Embryonic facial prominence (tissue), 1 donor: ENCODE measurements around the gene DCDC2B.

ENCODE experiments used
- DNase-seq: peaks from one replicate; pipeline ENCODE4 v3.0.0-alpha.2; 2016; ENCODE audit errors: extremely low spot score

The DCDC2B gene

DNA sequence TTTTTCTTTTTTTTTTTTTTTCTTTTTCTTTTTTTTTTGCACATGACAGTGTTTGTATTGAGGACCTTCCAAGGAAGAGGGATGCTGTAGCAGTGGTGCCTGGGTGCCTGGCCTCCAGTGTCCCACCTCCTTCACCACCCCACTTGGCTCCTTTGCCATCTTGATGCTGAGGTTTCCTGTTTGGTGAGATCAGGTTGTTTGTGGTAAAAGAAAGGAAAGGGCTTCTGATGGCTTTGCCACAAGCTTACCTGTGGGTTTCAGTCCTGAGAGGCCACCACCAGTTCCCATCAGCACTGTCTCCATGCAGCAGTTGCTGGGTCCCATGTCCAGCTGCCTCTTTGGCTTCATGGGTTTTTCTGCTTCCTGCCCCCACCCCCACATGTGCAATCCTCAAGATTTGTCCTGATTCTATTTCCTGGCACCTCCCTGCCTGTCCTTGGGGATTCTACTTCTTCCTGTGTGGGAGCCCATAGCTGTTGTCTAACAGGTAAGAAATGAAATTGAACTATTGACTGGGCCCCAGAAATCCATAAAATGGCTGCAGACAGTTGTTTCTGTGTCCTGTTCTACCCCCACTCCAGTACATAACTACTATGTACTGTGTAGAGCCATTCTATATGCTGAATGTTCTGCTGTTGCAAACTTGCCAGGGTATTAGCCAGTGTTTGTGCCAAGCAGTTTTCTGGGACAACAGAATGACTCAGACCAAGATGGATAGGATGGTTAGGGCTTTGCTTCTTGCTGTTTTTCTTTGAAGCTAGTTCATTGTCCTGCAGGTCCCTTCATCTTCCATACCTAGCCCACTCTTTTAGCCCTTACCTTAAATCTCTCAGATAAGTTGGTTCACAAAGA lies 12.7 kb upstream of the DCDC2B start:
- no peak for DNase-seq

DNA sequence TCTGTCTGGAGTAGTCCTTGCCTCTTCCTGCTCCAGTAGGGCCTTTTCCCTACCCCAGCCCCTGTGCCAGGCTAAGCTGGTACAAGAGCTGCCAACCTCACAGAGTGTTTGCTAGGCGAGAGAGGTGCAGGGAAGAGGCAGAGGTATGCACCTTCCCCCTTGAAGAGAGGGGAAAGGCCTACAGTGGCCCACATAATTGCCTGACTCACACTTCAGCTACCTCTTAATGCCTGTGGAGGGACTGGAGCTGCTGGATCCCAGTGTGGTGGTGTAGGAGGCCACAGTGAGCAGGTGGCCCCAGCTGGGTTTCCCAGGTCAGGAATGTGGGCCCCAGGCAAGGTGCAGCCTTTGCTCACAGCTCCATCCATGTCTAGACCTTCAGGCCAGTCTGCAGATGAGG lies 11.8 kb upstream of the DCDC2B start:
- no peak for DNase-seq

DNA sequence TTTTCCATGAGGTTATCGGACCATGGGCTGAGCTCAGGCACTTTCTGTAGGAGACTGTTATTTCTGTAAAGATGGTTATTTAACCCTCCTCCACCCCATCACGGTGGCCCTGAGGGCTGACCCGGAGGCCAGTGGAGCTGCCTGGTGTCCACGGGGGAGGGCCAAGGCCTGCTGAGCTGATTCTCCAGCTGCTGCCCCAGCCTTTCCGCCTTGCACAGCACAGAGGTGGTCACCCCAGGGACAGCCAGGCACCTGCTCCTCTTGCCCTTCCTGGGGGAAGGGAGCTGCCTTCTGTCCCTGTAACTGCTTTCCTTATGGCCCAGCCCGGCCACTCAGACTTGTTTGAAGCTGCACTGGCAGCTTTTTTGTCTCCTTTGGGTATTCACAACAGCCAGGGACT lies 11.1 kb upstream of the DCDC2B start:
- no peak for DNase-seq

DNA sequence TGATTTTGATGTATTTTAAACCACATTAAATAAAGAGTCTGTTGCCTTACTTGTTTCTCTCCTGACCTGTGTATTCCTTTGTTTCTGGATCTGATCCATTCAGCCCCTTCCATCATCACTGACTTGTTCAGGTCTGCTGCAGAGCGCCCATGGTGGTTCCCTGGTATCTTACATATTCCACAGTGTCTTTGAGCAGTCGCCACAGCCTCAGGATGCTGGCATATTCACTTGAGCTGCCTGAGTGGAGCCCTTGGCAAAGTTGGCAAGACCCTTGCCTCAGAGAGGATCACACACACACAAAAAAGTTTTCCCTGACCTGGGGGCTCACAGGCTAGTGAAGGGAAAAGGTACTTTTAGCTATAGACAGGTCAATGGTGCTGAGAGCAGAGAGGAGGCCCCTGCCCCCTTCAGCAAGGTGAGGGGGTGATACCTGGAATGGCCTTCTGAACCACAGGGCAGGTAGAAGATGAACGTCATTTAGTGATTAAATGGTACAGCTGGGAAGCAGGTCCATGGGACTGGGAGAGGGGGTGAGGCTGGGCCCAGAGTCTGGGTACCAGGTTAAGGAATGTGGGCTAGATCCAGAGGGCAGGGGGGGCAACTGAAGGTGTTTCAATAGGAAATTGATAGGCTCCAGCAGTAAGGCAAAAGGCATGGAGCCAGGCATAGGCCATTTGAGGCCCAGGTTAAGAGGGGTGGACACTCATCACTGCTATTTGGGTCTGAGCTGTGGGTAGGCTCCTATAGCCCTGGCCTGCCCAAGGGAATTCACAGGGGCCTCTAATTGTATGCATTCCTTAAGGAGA lies 10.4 kb upstream of the DCDC2B start:
- DNase-seq: no peak

DNA sequence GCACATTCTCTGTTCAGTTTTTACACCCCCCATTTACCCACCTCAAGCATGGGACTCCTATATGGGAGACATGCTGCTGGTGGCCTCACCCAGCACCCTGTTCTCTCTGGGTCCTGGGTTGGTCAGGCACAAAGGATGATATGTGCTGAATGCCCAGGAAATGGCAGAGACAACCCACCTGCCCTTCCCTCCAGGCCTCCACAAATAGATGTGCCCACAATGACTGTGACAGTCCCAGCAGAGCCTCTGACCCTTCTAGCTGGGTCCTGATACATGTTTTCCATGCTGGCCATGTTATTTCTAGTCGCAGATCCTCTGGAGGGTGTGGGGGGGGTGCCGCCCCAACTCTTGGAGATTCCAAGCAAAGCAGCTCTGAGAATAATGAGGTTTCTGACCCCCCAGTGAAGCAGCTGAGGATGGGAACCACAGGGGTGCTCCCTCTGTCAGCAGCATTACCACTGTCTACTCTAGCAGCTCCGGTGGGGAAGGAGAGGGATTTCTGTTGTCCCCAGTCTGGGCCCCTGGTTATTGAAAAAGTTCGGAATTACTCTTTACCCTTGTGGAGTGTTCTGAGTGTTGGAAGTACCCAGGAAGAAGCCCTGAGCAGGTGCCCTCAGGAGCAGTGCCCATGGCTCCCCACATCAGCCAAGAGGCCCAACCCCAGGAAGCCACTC lies 9.7 kb upstream of the DCDC2B start:
- no peak for DNase-seq

DNA sequence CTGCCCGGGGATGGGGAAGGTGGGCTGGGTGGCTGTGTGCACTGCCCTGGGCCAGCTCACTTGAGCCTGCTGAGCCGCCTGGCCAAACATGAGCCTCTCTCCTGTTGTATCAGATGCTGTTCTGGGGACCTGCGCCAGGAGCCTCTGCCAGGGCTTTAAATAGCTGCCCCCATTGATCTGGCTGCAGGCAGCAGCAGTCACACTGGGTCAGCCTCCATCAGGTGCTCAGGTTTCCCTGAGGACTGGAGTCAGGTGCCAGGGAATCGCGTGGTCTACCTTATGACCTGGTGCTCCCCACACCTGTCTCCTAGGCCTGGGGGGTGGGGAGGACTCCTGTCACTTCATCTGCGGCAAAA lies 9.2 kb upstream of the DCDC2B start:
- no peak for DNase-seq

DNA sequence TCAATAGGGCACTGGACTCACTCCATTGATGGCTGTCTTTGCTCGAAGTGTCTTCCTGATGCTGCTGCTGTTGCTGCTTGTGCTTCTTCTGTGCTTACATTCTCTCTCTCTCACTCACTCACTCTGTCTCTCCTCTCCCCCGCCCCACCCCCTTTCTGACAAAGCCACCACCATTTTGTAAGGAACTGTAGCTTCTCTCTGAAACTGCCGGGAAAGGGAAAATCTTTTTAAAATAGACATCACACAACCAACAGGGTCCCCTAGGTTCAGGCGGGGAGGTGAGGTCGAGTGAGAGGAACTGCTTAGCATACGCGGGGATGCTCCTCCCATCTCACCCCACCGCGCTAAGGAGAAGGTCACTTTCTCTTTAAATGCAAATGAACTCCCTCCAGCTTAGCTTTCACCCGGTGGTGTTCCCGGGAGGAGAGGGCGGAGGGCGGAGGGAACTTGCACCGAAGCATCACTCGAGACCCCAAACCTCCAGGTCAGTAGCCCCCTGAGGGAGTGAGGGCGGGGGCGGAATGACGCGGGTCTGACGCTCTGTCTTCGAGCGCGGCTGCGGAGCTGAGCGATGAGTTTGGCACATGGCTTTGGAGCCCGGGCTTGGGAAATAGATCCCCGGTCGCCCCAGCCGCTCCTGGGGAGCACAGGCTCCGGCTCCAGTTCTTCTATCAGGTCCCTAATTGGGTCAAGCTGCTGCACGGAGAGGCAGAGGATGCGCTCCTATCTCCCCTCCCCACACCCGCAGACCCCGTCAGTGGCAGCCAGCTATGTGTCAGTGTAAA lies 8.5 kb upstream of the DCDC2B start, which contains the start of gene CCDC28B:
Gene CCDC28B (plus strand): TSS at position 370 of the 785 bp plus-strand sequence. CDS start 1,341 bp downstream, outside the sequence.
- DNase-seq: peak; percentile 60

DNA sequence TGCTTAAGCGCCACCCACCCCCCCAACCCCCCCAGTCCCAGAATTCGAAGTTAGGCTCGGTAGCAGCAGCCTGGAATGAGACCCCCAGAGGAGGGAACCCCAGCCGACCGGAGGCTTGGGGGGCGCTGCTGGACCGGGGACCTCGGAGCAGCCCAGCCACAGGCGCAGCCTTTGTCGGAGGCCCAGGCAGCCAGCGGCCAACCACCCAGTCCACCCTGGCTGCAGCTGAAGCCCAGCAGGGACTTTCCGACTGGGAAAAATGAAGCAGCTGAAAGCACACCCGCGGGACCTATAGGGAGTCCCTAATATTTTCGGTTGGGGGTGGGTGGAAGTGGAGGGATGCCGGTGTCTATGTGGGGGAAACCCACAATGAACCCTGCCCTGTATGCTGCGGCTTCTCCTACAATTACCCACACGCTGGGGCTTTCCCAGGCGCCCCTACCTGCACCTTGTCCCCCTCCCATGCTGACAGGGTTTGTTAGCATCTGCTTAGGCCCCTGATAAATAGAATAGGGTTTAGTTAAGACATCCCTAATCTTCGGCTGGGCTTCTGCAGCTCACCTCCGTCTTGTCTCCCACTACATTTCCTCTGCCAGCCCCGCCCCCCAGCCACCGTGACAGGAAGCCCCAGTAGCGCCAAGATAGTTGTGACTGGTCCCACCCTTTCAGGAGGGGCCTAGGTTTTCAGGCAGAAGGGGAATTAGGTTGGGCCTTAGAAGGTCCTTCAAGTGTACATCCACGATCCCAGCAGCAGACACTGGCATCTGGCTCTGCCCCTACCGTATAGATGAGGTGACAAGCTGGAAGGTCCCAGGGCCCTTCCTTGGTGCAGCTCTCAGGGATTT lies 7.7 kb upstream of the DCDC2B start:
- no peak for DNase-seq

DNA sequence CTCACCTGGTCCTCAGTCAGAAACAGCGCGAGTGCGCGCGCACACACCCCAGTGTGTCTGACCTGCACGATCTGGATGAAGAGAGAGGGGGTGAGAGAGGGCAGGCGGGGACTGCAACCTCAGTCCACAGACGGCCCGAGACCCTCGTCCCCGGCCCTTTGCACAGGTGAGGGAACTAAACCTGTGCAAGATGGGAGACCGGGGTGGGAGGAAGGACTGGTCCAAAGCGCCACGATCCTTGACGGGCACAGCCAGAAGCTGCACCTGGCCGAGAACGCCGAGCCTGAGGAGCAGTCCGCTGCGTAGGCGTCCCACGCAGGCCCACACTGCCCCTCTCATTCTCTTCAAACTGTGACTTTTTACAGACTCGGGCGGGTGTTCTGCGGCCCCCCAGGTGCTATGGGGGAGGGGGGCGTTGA lies 3.9 kb upstream of the DCDC2B start:
- DNase-seq: no peak

DNA sequence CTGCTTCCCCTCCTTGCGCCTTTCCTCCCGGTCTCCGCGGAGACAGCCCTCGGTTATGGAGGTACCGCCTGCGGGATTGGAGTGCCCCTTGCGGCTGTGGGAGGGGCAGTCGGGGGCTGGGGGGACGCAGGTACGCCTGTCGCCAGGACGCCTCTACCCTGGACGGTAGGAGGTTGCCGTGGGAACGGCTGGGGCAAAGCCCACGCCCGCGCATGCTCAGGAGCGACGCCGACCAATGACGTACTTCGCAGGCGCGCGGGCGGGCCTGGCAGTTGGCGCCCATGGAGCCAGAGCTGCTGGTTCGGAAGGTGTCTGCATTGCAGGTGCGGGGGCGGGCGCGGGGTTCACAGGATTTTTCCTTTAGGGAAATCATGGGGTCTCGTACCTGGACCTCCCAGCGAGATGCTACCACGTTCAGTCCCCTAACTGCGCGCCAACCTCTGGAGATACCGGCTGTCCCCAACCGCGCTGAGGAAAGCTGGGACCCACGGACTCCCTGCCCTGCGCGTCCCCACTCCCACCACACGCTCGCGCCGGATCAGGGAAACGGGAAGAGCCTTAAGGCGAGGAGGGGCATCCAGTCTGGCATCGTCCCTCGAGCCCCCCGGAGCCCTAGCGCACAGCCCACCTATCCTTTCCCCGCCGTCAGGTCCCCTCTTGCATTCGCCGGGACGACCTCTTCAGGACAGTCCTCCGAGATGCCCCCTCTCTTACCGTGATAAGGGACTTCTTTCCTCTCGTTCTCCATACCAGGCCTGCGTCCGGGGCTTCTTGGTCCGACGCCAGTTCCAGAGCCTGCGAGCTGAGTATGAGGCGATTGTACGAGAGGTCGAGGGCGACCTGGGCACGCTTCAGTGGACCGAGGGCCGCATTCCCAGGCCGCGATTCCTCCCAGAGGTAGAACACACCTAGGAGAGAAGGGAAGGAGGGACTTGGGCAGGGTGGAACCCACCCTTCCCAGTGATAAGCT lies 3.2 kb upstream of the DCDC2B start, which contains the start of gene IQCC:
Gene IQCC (plus strand): TSS at position 271 of the 970 bp plus-strand sequence. CDS start 11 bp downstream, at position 282.
- DNase-seq: peak; percentile 74

DNA sequence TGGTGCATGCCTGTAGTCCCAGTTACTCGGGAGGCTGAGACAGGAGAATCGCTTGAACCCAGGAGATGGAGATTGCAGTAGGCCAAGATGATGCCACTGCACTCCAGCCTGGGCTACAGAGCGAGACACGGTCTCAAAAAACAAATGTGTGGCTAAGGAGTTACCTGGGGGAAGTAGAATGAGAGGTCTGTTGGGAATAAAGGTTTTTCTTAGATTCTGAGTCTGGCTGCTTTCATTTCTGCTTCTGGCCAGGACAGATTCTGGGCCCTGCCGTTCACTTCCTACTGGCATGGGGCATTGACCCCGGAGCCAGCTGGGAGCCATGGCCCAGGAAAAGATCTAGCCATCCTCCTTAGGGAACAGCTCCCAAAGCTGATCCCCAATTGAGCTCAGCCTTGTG lies 420 bp upstream of the DCDC2B start:
- DNase-seq: no peak

DNA sequence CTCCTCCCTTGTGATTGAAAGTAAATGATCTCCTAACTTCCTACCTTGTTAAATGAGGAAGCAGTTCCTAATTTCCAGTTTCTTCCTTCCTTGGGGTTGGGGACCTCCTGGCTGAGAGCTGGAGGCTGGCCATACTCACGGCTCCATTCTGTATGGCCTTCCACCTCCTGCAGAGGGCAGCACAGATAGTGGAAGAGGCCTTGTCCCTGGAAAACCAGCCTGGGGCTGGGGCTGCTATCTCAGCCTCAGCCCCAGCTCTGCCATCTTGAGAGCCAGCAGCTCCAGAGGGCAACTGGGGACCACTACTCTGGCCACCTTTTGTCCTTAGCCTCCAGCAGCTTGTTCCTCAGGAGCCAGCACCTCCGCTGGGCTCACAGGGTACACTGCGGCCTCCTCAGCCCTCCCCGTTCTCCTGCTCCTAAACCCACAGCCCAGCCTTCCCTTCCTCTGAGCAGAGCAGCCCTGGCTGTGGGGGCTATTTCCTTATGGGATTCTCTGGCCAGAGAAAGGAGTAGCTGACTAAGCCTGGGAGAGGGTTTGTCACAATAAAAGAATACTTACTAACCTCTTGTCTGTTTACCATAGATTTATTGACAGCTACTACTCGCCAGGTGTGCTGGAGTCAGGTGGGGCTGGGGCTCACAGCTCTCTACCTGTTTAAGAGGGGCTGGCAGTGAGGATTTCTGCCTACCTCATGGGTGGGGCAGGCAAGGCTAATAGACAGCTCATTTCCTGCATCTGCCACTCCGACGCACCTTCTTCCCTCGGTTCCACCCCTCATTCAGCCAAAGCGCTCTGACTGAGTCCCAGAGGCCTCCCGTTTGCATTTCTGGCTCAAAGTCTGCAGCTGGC lies 7.0 kb downstream of the DCDC2B start:
- no peak for DNase-seq

DNA sequence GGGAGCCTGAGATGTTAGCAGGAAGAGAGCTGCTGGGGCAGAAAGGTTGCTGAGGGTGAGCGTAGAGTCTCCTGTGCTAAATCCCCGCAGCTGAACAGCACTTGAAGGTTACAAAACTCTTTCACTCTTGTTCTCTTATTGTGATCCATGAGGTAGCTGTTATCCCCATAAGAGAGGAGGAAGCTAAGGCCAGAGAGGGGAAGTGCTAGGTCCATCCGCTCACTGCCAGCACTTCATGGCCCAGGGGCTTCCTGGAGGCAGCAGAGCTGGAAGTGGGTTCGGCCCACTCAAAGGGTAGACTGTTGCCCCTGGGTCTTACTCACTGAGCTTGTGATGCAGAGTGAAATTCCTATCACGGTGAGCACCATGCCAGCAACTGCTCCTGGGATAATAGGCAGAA lies 7.7 kb downstream of the DCDC2B start:
- DNase-seq: no peak

DNA sequence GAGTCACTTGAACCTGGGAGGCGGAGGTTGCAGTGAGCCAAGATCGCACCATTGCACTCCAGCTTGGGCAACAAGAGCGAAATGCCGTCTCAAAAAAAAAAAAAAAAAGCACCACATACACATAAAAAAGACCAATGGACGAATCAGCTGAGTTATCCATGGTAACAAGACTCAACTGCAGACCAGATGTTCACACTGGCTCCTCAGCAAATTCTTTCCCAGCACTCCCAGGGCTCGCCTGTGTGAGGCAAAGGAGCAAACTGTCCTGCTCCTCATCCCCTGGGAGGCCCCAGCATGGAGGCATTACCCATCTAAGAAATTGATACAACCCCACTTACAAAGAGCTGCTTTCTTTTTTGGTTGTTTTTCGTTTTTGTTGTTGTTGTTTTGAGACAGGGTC lies 10.1 kb downstream of the DCDC2B start:
- DNase-seq: no peak

DNA sequence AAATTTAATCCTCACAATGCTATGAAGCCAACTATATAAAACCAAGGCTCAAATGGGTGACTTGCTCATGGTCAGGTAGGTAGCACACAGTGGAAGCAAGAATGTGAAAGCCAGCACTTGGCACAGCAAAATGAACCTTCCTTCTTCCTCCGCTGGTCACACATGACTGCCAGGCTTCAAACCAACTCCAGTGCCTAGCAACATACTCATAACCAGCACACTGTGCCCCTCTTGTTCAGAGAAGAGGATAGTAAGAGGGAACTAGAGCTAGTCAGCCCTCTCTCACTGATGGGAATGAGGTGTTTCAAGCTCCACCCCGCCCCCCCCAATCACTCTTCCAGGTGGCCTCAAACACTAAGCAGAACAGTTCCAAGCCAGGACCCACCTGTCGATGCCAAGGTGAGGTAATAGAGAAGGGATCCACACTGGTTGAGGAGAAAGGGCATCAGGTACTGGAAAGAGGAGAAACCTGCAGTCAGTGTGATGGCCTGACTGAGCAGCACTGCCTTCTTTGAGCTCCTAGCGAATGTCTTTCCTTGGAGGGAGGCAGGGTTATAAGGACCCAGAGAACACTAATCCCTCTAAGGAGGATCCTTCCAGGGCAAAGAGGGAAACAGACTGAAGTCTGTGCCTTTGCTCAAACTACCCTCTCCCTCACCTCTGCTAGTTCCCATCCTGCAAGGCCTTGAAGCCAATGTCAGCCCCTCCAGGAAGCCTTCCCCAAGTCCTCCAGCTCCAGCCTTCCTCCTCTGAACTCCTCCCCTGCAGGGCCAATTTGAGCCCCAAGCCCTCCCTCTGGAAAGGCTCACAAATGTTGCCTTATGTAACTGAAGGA lies 12.1 kb downstream of the DCDC2B start:
- DNase-seq: no peak

DNA sequence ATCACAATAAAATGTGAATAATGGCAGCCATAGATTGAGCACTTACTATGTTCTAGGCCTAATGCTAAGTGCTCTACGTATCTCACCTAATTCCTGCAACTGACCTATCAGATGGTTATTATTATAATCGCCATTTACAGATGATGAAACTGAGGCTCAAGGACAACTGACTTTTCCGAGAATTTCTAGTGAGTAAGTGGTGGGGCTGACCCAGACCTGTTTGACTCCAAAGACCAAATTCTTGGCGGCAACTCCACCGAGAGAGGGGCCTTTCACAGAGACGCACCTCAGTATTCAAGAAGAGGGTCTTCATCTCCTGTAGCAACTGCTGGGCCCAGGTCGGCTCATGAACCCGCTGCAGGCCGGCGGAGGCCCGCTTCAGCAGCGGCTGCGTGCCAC lies 12.7 kb downstream of the DCDC2B start:
- no peak for DNase-seq

DNA sequence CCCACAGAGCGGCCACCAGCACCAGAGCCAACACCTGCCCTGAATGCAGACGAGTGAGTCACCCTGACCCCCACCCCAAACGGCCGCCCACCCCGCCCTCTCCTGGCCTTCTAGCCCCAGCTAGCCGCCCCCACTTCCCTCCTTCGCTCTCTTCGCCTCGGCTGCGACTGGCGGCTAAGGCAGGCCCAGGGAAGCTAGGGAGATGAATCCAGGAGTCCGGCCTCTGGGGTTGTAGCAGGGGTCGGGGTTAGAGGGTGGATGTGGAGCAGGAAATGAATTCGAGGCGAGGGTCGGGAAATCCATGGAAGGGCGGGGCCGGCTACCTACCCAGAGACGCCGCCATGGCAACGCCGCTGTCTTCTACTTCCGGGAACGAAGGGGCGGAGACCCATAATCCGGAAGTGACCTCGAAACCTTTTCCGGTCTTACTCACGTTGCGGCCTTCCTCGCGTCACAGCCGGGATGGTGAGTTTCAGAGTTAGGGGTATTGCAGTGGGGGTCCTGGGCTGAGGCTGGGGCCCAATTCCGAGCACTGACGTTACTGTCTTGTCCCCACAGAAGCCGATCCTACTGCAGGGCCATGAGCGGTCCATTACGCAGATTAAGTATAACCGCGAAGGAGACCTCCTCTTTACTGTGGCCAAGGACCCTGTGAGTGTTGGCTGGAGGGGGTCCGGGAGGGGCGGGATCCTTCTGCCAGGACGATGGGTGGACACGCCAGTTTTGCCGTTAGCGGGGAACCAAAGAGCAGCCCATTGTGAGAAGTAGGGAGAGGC lies 13.3 kb downstream of the DCDC2B start, which contains the start of the genes EIF3I and TMEM234:
Gene EIF3I (plus strand): TSS at position 428 of the 776 bp plus-strand sequence. CDS start 35 bp downstream, at position 463.
Gene TMEM234 (minus strand): TSS at position 374 of the 776 bp plus-strand sequence. CDS start 31 bp downstream, at position 343.
- DNase-seq: peak; percentile 90
